Hepatocyte (in vitro differentiated cells): ENCODE measurements around the gene NOXA1. TPM values are rescaled to one million over a fixed set of nuclear protein-coding genes. Genes with fewer than 3 reads are reported as not detected.

ENCODE experiments used
- DNase-seq: peaks from one replicate; pipeline ENCODE4 v3.0.0-alpha.2; 2016; ENCODE audit warnings: low spot score
- H2AFZ ChIP-seq: fragments of 200-600 bp; sonication (generic); 2 replicates; pipeline ENCODE4 v1.6.0; 2016; ENCODE audit warnings: antibody characterized with exemption, mild to moderate bottlenecking
- H3K27ac ChIP-seq: fragments of 200-600 bp; sonication (generic); 2 replicates; pipeline ENCODE4 v1.5.1; 2016; ENCODE audit warnings: mild to moderate bottlenecking
- H3K27me3 ChIP-seq: fragments of 200-600 bp; sonication (generic); 2 replicates; pipeline ENCODE4 v1.6.1; 2016
- H3K36me3 ChIP-seq: fragments of 200-600 bp; sonication (generic); replicated peaks from 2 replicates; pipeline ENCODE4 v1.5.1; 2016; ENCODE audit warnings: low read depth; ENCODE audit not compliant: insufficient read depth
- H3K4me1 ChIP-seq: fragments of 200-600 bp; sonication (generic); 2 replicates; pipeline ENCODE4 v1.5.1; 2016; ENCODE audit warnings: mild to moderate bottlenecking, moderate library complexity; ENCODE audit not compliant: insufficient read depth
- H3K4me2 ChIP-seq: fragments of 200-600 bp; sonication (generic); 2 replicates; pipeline ENCODE4 v1.6.0; 2016
- H3K4me3 ChIP-seq: fragments of 200-600 bp; sonication (generic); 2 replicates; pipeline ENCODE4 v1.5.1; 2016; ENCODE audit warnings: mild to moderate bottlenecking
- H3K79me2 ChIP-seq: fragments of 200-600 bp; sonication (generic); 2 replicates; pipeline ENCODE4 v1.6.0; 2017; ENCODE audit warnings: mild to moderate bottlenecking
- H3K9me2 ChIP-seq: fragments of 200-600 bp; sonication (generic); replicated peaks from 2 replicates; pipeline ENCODE4 v1.6.0; 2017; ENCODE audit warnings: mild to moderate bottlenecking; ENCODE audit not compliant: insufficient read depth
- H3K9me3 ChIP-seq: fragments of 200-600 bp; sonication (generic); 2 replicates; pipeline ENCODE4 v1.5.1; 2016; ENCODE audit warnings: low read depth, mild to moderate bottlenecking
- H4K20me1 ChIP-seq: fragments of 200-600 bp; sonication (generic); 2 replicates; pipeline ENCODE4 v1.6.0; 2016; ENCODE audit warnings: mild to moderate bottlenecking; ENCODE audit not compliant: insufficient read depth, poor library complexity, severe bottlenecking
- EZH2 ChIP-seq: fragments of 200-600 bp; sonication (generic); IDR thresholded peaks from 2 replicates; pipeline ENCODE4 v1.6.1; 2016; ENCODE audit warnings: antibody characterized with exemption, mild to moderate bottlenecking, borderline replicate concordance
- EZH2phosphoT487 ChIP-seq: fragments of 200-600 bp; sonication (generic); IDR thresholded peaks from one replicate; pipeline ENCODE4 v1.6.1; 2018; ENCODE audit warnings: antibody characterized with exemption, mild to moderate bottlenecking, low read depth, moderate library complexity; ENCODE audit not compliant: unreplicated experiment, severe bottlenecking
- WGBS: methylation state at CpG from one replicate; pipeline ENCODE4 v1.1.6; 2016; ENCODE audit warnings: low lambda C conversion rate; ENCODE audit errors: missing lambda C conversion rate; 5-methylcytosine and 5-hydroxymethylcytosine counted together
- polyA plus RNA-seq: library from polyadenylated mRNA; unstranded; fragments of >200 nt; fragmentation: Nextera tagmentation; extraction: Ambion mirVana; gene quantifications from 2 replicates; pipeline ENCODE4 v1.2.1, GENCODE V29; 2016
- total RNA-seq: library from RNA; depleted of rRNA; stranded (reverse); fragments of >200 nt; gene quantifications from 2 replicates; pipeline ENCODE4 v1.2.3, GENCODE V29; 2014
- TF ChIP-seq, protein P1 (sequence below): fragments of 200-600 bp; sonication (generic); IDR thresholded peaks from 2 replicates; pipeline ENCODE4 v1.5.1; 2016; ENCODE audit warnings: antibody characterized with exemption, mild to moderate bottlenecking; ENCODE audit not compliant: poor library complexity

The NOXA1 gene
- total and polyA plus RNA-seq, 2 experiments from 2014 or later = 7.2 to 12.5 TPM

- no peak overlapping the region for H3K4me2 ChIP-seq
- H3K4me1 ChIP-seq = no peaks in the 10 kb centered on the region
- H3K9me2 ChIP-seq = no peaks in the 10 kb centered on the region
- H3K27ac ChIP-seq = no peak overlapping the region
- no peak overlapping the region for H2AFZ ChIP-seq
- TF ChIP-seq, protein P1, sequence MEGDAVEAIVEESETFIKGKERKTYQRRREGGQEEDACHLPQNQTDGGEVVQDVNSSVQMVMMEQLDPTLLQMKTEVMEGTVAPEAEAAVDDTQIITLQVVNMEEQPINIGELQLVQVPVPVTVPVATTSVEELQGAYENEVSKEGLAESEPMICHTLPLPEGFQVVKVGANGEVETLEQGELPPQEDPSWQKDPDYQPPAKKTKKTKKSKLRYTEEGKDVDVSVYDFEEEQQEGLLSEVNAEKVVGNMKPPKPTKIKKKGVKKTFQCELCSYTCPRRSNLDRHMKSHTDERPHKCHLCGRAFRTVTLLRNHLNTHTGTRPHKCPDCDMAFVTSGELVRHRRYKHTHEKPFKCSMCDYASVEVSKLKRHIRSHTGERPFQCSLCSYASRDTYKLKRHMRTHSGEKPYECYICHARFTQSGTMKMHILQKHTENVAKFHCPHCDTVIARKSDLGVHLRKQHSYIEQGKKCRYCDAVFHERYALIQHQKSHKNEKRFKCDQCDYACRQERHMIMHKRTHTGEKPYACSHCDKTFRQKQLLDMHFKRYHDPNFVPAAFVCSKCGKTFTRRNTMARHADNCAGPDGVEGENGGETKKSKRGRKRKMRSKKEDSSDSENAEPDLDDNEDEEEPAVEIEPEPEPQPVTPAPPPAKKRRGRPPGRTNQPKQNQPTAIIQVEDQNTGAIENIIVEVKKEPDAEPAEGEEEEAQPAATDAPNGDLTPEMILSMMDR = no peak
- no peak for TF ChIP-seq EZH2phosphoT487
- no peak for TF ChIP-seq EZH2
- no peak for DNase-seq
- no peaks in the 10 kb centered on the region for H3K79me2 ChIP-seq
- H4K20me1 ChIP-seq = no peaks in the 10 kb centered on the region
- H3K36me3 ChIP-seq = no peaks in the 10 kb centered on the region
- H3K9me3 ChIP-seq = no peaks in the 10 kb centered on the region
- H3K27me3 ChIP-seq = no peaks in the 10 kb centered on the region
- no peak overlapping the region for H3K4me3 ChIP-seq
- WGBS = 97% methylated on average over 9 of the region's 14 CpGs
Observed at GRCh38 chr9:137429546-137429890, 6.3 kb downstream of the NOXA1 start.

- H3K36me3 ChIP-seq = no peaks in the 10 kb centered on the region
- WGBS = 73% methylated on average over 30 of the region's 34 CpGs
- no peaks in the 10 kb centered on the region for H3K9me3 ChIP-seq
- H4K20me1 ChIP-seq = no peaks in the 10 kb centered on the region
- no peaks in the 10 kb centered on the region for H3K27me3 ChIP-seq
- no peaks in the 10 kb centered on the region for H3K4me1 ChIP-seq
- no peak overlapping the region for H3K4me3 ChIP-seq
- TF ChIP-seq EZH2phosphoT487 = no peak
- no peaks in the 10 kb centered on the region for H3K9me2 ChIP-seq
- no peak overlapping the region for H3K27ac ChIP-seq
- no peak overlapping the region for H2AFZ ChIP-seq
- no peaks in the 10 kb centered on the region for H3K79me2 ChIP-seq
- H3K4me2 ChIP-seq = no peak overlapping the region
- no peak for DNase-seq
Observed at GRCh38 chr9:137429974-137430722, 7.0 kb downstream of the NOXA1 start.

- no peak overlapping the region for H3K27ac ChIP-seq
Observed at GRCh38 chr9:137430723-137431415, 7.7 kb downstream of the NOXA1 start.

More at GRCh38 chr9:137430723-137431415, 7.7 kb downstream of the NOXA1 start:
- H3K4me2 ChIP-seq = no peak overlapping the region
- no peaks in the 10 kb centered on the region for H4K20me1 ChIP-seq
- H3K4me3 ChIP-seq = no peak overlapping the region
- peaks cover 4% of the 10 kb centered on the region for H3K4me1 ChIP-seq
- H3K9me2 ChIP-seq = no peaks in the 10 kb centered on the region
- H2AFZ ChIP-seq = no peak overlapping the region
- H3K79me2 ChIP-seq = no peaks in the 10 kb centered on the region
- no peaks in the 10 kb centered on the region for H3K27me3 ChIP-seq
- no peaks in the 10 kb centered on the region for H3K36me3 ChIP-seq
- TF ChIP-seq EZH2phosphoT487 (no peak), EZH2 (no peak)
- TF ChIP-seq, protein P1 = no peak
- 92% methylated on average over 27 of the region's 27 CpGs for WGBS
- DNase-seq = no peak
- no peaks in the 10 kb centered on the region for H3K9me3 ChIP-seq
